HCT116 (cell line): ENCODE data around the gene TENT4A. TPM values are rescaled to one million over a fixed set of nuclear protein-coding genes. Genes with fewer than 3 reads are reported as not detected.

ENCODE experiments used
- ATAC-seq: fragments of 200-7000 bp; cut with Tn5 transposase; 2 replicates; pipeline ENCODE4 v1.9.1; 2020; ENCODE audit warnings: mild to moderate bottlenecking, moderate library complexity
- BruUV-seq: library from RNA; stranded (reverse); fragments of 400-500 nt; replicated peaks from 2 replicates; lab custom pipeline; 2021; lab: Mats Ljungman, UMichigan
- CTCF ChIA-PET: fragments of 300-600 bp; sonication (Branson Sonifier 250); formaldehyde crosslinking; loops from one replicate; lab custom pipeline; 2021; ENCODE audit warnings: antibody characterized with exemption; lab: Charles Lee
- POLR2A ChIA-PET: fragments of 300-600, 350-600 bp; sonication (Branson Sonifier 250); formaldehyde crosslinking; loops from one replicate; lab custom pipeline; 2021; ENCODE audit warnings: antibody characterized with exemption; lab: Charles Lee
- RAD21 ChIA-PET, 2 experiments: fragments of 300-600 bp; sonication (Branson Sonifier 250); formaldehyde crosslinking; loops; one replicate each; lab custom pipeline; 2023; ENCODE audit warnings: low total read pairs in 2 of 2; ENCODE audit not compliant: uncharacterized antibody in 2 of 2, unreplicated experiment in 2 of 2, low non-redundant PET in 1 of 2; lab: Charles Lee
- DNase-seq: peaks from one replicate; pipeline ENCODE4 v3.0.0-alpha.2; 2010; ENCODE audit warnings: low read depth, low spot score
- H2AFZ ChIP-seq: fragments of 200-600 bp; shearing (Covaris generic), sonication (generic); 2 replicates; pipeline ENCODE4 v1.6.1; 2017; ENCODE audit warnings: low read depth, mixed run types, mixed read lengths, antibody characterized with exemption, low read length; ENCODE audit not compliant: poor library complexity, severe bottlenecking
- H3K27ac ChIP-seq: 2 replicates; pipeline ENCODE4 v1.5.1; 2012; ENCODE audit warnings: low read depth, low read length
- H3K27me3 ChIP-seq: fragments of 200-600 bp; sonication (generic); 2 replicates; pipeline ENCODE4 v1.6.1; 2016; ENCODE audit warnings: mixed run types, low read length, mixed read lengths; ENCODE audit not compliant: insufficient read depth
- H3K36me3 ChIP-seq, 2 experiments: fragments of 200-500 bp in 1 of 2; fragments of 200-600 bp in 1 of 2; sonication (Bioruptor generic) in 1 of 2; sonication (generic) in 1 of 2; 2 replicates each; pipeline versions ENCODE4 v1.5.1 to v1.6.1; 2014 to 2016; ENCODE audit warnings: low read length in 2 of 2, inconsistent platforms in 1 of 2, mixed read lengths in 1 of 2, mixed run types in 1 of 2; ENCODE audit not compliant: insufficient read depth in 2 of 2, control insufficient read depth in 1 of 2
- H3K4me1 ChIP-seq, 2 experiments: fragments of 200-600 bp in 1 of 2; sonication (generic) in 1 of 2; 2 replicates each; pipeline versions ENCODE4 v1.5.1 to v1.6.1; 2012 to 2017; ENCODE audit warnings: low read length in 2 of 2, inconsistent platforms in 1 of 2, mild to moderate bottlenecking in 1 of 2, mixed read lengths in 1 of 2, mixed run types in 1 of 2, moderate library complexity in 1 of 2; ENCODE audit not compliant: insufficient read depth in 2 of 2, control insufficient read depth in 1 of 2
- H3K4me2 ChIP-seq: fragments of 200-600 bp; sonication (generic); 2 replicates; pipeline ENCODE4 v1.6.1; 2017; ENCODE audit warnings: mixed run types, low read length, mixed read lengths
- H3K4me3 ChIP-seq, 2 experiments: fragments of 200-600 bp in 1 of 2; sonication (generic) in 1 of 2; replicated peaks in 1 of 2; 2 replicates each; pipeline ENCODE4 v1.5.1; 2011 to 2016; ENCODE audit warnings: low read length in 2 of 2, control low read depth in 1 of 2, low read depth in 1 of 2, mild to moderate bottlenecking in 1 of 2, mixed read lengths in 1 of 2, mixed run types in 1 of 2
- H3K79me2 ChIP-seq: fragments of 200-600 bp; sonication (generic); 2 replicates; pipeline ENCODE4 v1.6.1; 2017; ENCODE audit warnings: mild to moderate bottlenecking, mixed run types, low read length, moderate library complexity, mixed read lengths; ENCODE audit not compliant: insufficient read depth
- H3K9ac ChIP-seq: fragments of 200-600 bp; sonication (generic); 2 replicates; pipeline ENCODE4 v1.6.1; 2016; ENCODE audit warnings: low read length, mixed read lengths
- H3K9me2 ChIP-seq: fragments of 200-600 bp; sonication (generic), shearing (Covaris generic); 2 replicates; pipeline ENCODE4 v1.6.1; 2017; ENCODE audit warnings: mixed run types, mild to moderate bottlenecking, moderate library complexity; ENCODE audit not compliant: insufficient read depth
- H3K9me3 ChIP-seq, 2 experiments: fragments of 200-500 bp in 1 of 2; fragments of 200-600 bp in 1 of 2; sonication (Bioruptor generic) in 1 of 2; sonication (generic) in 1 of 2; 2 replicates each; pipeline ENCODE4 v1.6.1; 2014 to 2017; ENCODE audit warnings: low read length in 2 of 2, mixed read lengths in 2 of 2, inconsistent platforms in 1 of 2, low read depth in 1 of 2, mild to moderate bottlenecking in 1 of 2, mixed run types in 1 of 2, moderate library complexity in 1 of 2; ENCODE audit not compliant: control insufficient read depth in 1 of 2, insufficient read depth in 1 of 2
- H4K20me1 ChIP-seq: fragments of 200-600 bp; sonication (generic), shearing (Covaris generic); 2 replicates; pipeline ENCODE4 v1.6.1; 2017; ENCODE audit warnings: mixed run types, mild to moderate bottlenecking, moderate library complexity; ENCODE audit not compliant: insufficient read depth
- ATF3 ChIP-seq: IDR thresholded peaks from 2 replicates; pipeline ENCODE4 v1.6.1; 2012
- CBX3 ChIP-seq: IDR thresholded peaks from 2 replicates; pipeline ENCODE4 v1.6.1; 2012; ENCODE audit warnings: low read depth
- CTCF ChIP-seq, 3 experiments: fragments of 200-600 bp in 1 of 3; sonication (generic) in 1 of 3; IDR thresholded peaks in 2 of 3; conservative IDR thresholded peaks in 1 of 3; 2 replicates each; pipeline ENCODE4 v1.5.1; 2012 to 2017; ENCODE audit warnings: low read depth in 2 of 3, low read length in 2 of 3, antibody characterized with exemption in 1 of 3, borderline replicate concordance in 1 of 3, control low read depth in 1 of 3, mild to moderate bottlenecking in 1 of 3, mixed read lengths in 1 of 3, mixed run types in 1 of 3, moderate library complexity in 1 of 3; ENCODE audit not compliant: insufficient read depth in 1 of 3
- EGR1 ChIP-seq: IDR thresholded peaks from 2 replicates; pipeline ENCODE4 v1.6.1; 2012; ENCODE audit warnings: low read depth
- FOSL1 ChIP-seq: IDR thresholded peaks from 2 replicates; pipeline ENCODE4 v1.6.1; 2012; ENCODE audit warnings: low read depth
- JUND ChIP-seq: IDR thresholded peaks from 2 replicates; pipeline ENCODE4 v1.6.1; 2012
- MAX ChIP-seq: IDR thresholded peaks from 2 replicates; pipeline ENCODE4 v1.6.1; 2012
- POLR2A ChIP-seq: IDR thresholded peaks from 2 replicates; pipeline ENCODE4 v1.7.0; 2011; ENCODE audit warnings: borderline replicate concordance; ENCODE audit not compliant: insufficient read depth, insufficient read length; ENCODE audit errors: extremely low read depth
- RAD21 ChIP-seq: IDR thresholded peaks from 2 replicates; pipeline ENCODE4 v1.6.1; 2012; ENCODE audit warnings: low read depth, mild to moderate bottlenecking
- REST ChIP-seq: IDR thresholded peaks from 2 replicates; pipeline ENCODE4 v1.6.1; 2012; ENCODE audit warnings: low read depth
- SRF ChIP-seq: IDR thresholded peaks from 2 replicates; pipeline ENCODE4 v1.6.1; 2012; ENCODE audit warnings: low read depth
- YY1 ChIP-seq: IDR thresholded peaks from 2 replicates; pipeline ENCODE4 v1.6.1; 2011; ENCODE audit warnings: low read length, low read depth, moderate library complexity, mild to moderate bottlenecking; ENCODE audit not compliant: insufficient replicate concordance; ENCODE audit errors: extremely low read depth
- ZBTB33 ChIP-seq: IDR thresholded peaks from 2 replicates; pipeline ENCODE4 v1.6.1; 2011; ENCODE audit warnings: mild to moderate bottlenecking, low read length, moderate library complexity; ENCODE audit not compliant: insufficient replicate concordance; ENCODE audit errors: extremely low read depth
- intact Hi-C: fragments of 100-400 bp; cut with micrococcal nuclease; formaldehyde crosslinking; loops from 2 replicates; pipeline ENCODE4 v1.10.0; 2022
- total RNA-seq: library from RNA; stranded (reverse); gene quantifications from one replicate; pipeline ENCODE4 v1.2.1, GENCODE V29; 2021; ENCODE audit not compliant: unreplicated experiment

Gene TENT4A
- total RNA-seq, 1 experiment from 2014 or later, result 39.8 TPM

- no peaks in the 10 kb centered on the region for H3K79me2 ChIP-seq
- BruUV-seq, result no TSS peak
- DNase-seq (no peak), ATAC-seq (no peak)
- H3K9me3 ChIP-seq, result no peaks in the 10 kb centered on the region
- H2AFZ ChIP-seq, result no peak overlapping the region
- ChIA-PET POLR2A (no interaction called here), RAD21 (no interaction called here), CTCF (no interaction called here)
- no peak overlapping the region for H3K27ac ChIP-seq
- no peaks in the 10 kb centered on the region for H4K20me1 ChIP-seq
- TF ChIP-seq RAD21 (no peak), MAX (no peak), JUND (no peak), CBX3 (no peak), SRF (no peak), ZBTB33 (no peak), CTCF (IDR thresholded peaks at IDR 0.05 in 2 of 3, conservative IDR thresholded peaks at IDR 0.05 in 1 of 3; ENCODE audit: borderline replicate concordance in 1 of 3, insufficient read depth in 1 of 3, low read depth in 2 of 3, low read length in 2 of 3) (no peak), ATF3 (no peak), POLR2A (no peak), EGR1 (no peak), REST (no peak), FOSL1 (no peak), YY1 (no peak)
- intact Hi-C loops, result no loop called here
- H3K27me3 ChIP-seq, result peaks cover 19% of the 10 kb centered on the region; the same call in 1 of the 2 replicates
- H3K9me2 ChIP-seq, result no peaks in the 10 kb centered on the region
- no peak overlapping the region for H3K4me2 ChIP-seq
- no peak overlapping the region for H3K4me3 ChIP-seq
- H3K4me1 ChIP-seq, result peaks cover 0 to 4% of the 10 kb centered on the region in 2 experiments; a peak in 1 of 4 replicates
- H3K9ac ChIP-seq, result no peak overlapping the region
- H3K36me3 ChIP-seq, result no peaks in the 10 kb centered on the region
These were observed 25.7 kb upstream of the TENT4A start for GRCh38 chr5:6687505-6687904.
